Tibial nerve (tissue), 4 donors: ENCODE measurements around the gene FBN2.

Experiments
- EP300 ChIP-seq, 2 donors: sonication (generic); formaldehyde crosslinking; IDR thresholded peaks; one replicate each; pipeline ENCODE4 v1.6.1; 2017; ENCODE audit warnings: antibody characterized with exemption in 2 of 2, mild to moderate bottlenecking in 1 of 2
- TF ChIP-seq, protein P1 (sequence below), 5 experiments: fragments of 200-600 bp in 3 of 5; fragments of 450-650 bp in 2 of 5; sonication (generic) in 3 of 5; IDR thresholded peaks; one replicate each; pipeline ENCODE4 v1.5.1; 2016 to 2019; ENCODE audit warnings: antibody characterized with exemption in 5 of 5, mild to moderate bottlenecking in 3 of 5, moderate library complexity in 2 of 5

DNA sequence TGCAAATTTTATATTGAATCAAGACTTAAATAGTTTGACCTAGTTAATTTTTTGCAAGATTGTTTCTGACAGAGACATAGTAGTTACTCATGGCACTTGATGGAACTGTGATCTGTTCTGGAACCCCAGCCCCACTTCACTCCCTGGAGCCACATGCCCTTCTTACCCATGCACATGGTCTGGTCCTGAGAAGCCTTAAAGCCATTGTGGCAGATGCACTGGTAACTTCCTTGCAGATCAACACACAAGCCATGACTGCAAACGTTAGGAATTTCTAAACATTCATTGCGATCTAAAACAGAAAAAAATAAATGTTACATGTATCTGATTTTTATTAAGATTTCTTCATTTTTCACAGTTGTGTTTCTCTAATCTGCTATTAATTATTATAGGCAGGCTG lies 233.3 kb downstream of the FBN2 start:
- TF ChIP-seq, protein P1, sequence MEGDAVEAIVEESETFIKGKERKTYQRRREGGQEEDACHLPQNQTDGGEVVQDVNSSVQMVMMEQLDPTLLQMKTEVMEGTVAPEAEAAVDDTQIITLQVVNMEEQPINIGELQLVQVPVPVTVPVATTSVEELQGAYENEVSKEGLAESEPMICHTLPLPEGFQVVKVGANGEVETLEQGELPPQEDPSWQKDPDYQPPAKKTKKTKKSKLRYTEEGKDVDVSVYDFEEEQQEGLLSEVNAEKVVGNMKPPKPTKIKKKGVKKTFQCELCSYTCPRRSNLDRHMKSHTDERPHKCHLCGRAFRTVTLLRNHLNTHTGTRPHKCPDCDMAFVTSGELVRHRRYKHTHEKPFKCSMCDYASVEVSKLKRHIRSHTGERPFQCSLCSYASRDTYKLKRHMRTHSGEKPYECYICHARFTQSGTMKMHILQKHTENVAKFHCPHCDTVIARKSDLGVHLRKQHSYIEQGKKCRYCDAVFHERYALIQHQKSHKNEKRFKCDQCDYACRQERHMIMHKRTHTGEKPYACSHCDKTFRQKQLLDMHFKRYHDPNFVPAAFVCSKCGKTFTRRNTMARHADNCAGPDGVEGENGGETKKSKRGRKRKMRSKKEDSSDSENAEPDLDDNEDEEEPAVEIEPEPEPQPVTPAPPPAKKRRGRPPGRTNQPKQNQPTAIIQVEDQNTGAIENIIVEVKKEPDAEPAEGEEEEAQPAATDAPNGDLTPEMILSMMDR (IDR thresholded peaks at IDR 0.05), result no peak
- TF ChIP-seq EP300 (IDR thresholded peaks at IDR 0.05), result no peak
